ENCODE results near the gene GRAMD4. TPM values are rescaled to one million over a fixed set of nuclear protein-coding genes. Genes with fewer than 3 reads are reported as not detected.

Gene GRAMD4
- total and polyA plus RNA-seq, 12 donors, result 15.0 to 241 (median 79.4) TPM

DNA sequence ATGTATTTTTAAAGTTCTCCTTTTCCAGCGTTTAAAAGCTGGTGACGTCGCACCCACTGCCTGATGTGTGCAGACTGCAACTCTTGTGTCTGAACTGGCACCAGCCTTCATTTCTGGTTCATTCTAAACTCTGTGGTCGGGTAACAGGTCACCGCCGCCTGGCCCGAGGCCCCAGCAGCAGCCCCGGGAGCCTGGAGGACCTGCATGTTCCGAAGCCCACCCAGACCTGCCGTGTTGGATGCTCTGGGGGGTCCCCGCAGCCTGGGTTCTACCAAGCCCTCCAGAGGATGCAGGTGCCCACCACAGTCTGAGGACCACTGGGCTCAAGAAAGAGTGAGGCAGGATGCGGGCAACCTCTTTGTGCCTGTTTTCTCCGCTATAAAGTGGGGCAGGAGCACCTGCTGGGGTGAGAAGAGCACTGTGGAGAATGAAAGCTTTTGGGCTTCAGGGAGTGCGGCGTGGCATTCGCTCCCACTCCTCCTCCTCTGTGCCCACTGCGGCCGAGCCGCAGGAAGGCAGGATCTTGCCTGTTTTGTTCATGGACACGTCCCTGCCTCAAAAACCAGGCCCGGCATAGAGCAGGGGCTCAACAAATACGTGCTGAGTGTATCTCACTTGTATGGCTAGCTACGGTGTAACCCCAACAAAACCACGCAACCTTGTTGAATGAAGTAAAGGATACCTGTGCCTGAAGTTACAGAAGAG lies 77.8 kb downstream of the GRAMD4 start:
- H3K4me3 ChIP-seq, result no peak overlapping the region
- no peaks in the 10 kb centered on the region for H3K27me3 ChIP-seq
- no peak for DNase-seq
- no peaks in the 10 kb centered on the region for H3K4me1 ChIP-seq (replicated peaks in 1 of 2)
- H3K27ac ChIP-seq, result no peak overlapping the region
- intact Hi-C loops (cut with DNase I), result no loop called here
- 92 to 95% (median 93%) methylated on average over 14 to 24 of the region's 24 CpGs for WGBS, 4 donors
- H3K36me3 ChIP-seq (replicated peaks in 1 of 2), result peaks cover 0 to 79% of the 10 kb centered on the region in 2 donors
- no peaks in the 10 kb centered on the region for H3K9me3 ChIP-seq (replicated peaks in 1 of 3)
- TF ChIP-seq, protein P1, sequence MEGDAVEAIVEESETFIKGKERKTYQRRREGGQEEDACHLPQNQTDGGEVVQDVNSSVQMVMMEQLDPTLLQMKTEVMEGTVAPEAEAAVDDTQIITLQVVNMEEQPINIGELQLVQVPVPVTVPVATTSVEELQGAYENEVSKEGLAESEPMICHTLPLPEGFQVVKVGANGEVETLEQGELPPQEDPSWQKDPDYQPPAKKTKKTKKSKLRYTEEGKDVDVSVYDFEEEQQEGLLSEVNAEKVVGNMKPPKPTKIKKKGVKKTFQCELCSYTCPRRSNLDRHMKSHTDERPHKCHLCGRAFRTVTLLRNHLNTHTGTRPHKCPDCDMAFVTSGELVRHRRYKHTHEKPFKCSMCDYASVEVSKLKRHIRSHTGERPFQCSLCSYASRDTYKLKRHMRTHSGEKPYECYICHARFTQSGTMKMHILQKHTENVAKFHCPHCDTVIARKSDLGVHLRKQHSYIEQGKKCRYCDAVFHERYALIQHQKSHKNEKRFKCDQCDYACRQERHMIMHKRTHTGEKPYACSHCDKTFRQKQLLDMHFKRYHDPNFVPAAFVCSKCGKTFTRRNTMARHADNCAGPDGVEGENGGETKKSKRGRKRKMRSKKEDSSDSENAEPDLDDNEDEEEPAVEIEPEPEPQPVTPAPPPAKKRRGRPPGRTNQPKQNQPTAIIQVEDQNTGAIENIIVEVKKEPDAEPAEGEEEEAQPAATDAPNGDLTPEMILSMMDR (IDR thresholded peaks at IDR 0.05), result no peak
- TF ChIP-seq POLR2A (IDR thresholded peaks at IDR 0.05), result no peak

- Histone ChIP-seq H3K4me1 (replicated peaks in 1 of 2) (no peaks in the 10 kb centered on the region), H3K4me3 (no peak overlapping the region), H3K36me3 (replicated peaks in 1 of 2) (peaks cover 0 to 77% of the 10 kb centered on the region in 2 donors), H3K27ac (no peak overlapping the region), H3K9me3 (replicated peaks in 1 of 3) (no peaks in the 10 kb centered on the region), H3K27me3 (no peaks in the 10 kb centered on the region)
- TF ChIP-seq POLR2A (IDR thresholded peaks at IDR 0.05), result no peak
- TF ChIP-seq, protein P1 (IDR thresholded peaks at IDR 0.05), result no peak
- no peak for DNase-seq
- intact Hi-C loops (cut with DNase I), result no loop called here
- 89 to 92% (median 92%) methylated on average over 15 to 17 of the region's 17 CpGs for WGBS, 4 donors
Measured at GRCh38 chr22:46699091-46699490, 78.9 kb downstream of the GRAMD4 start.

- no peaks in the 10 kb centered on the region for H3K9me3 ChIP-seq (replicated peaks in 1 of 3)
- H3K27ac ChIP-seq, result no peak overlapping the region
- no peak for DNase-seq
- peaks cover 0 to 74% of the 10 kb centered on the region in 2 donors for H3K36me3 ChIP-seq (replicated peaks in 1 of 2)
- no peaks in the 10 kb centered on the region for H3K27me3 ChIP-seq
- TF ChIP-seq, protein P1 (IDR thresholded peaks at IDR 0.05), result no peak
- no peak for TF ChIP-seq POLR2A (IDR thresholded peaks at IDR 0.05)
- H3K4me3 ChIP-seq, result no peak overlapping the region
- 92 to 97% (median 95%) methylated on average over 25 to 33 of the region's 33 CpGs for WGBS, 4 donors
- H3K4me1 ChIP-seq (replicated peaks in 1 of 2), result no peaks in the 10 kb centered on the region
- intact Hi-C loops (cut with DNase I), result no loop called here
Measured at GRCh38 chr22:46701262-46701661, 81.1 kb downstream of the GRAMD4 start.

GRCh38 chr22:46703171-46703995 lies 83.2 kb downstream of the GRAMD4 start:
- no peak for DNase-seq
- Histone ChIP-seq H3K9me3 (replicated peaks in 1 of 3) (no peaks in the 10 kb centered on the region), H3K36me3 (replicated peaks in 1 of 2) (peaks cover 0 to 74% of the 10 kb centered on the region in 2 donors), H3K4me1 (replicated peaks in 1 of 2) (no peaks in the 10 kb centered on the region), H3K27me3 (no peaks in the 10 kb centered on the region), H3K27ac (no peak overlapping the region), H3K4me3 (no peak overlapping the region)
- TF ChIP-seq, protein P1 (IDR thresholded peaks at IDR 0.05), result no peak
- no peak for TF ChIP-seq POLR2A (IDR thresholded peaks at IDR 0.05)
- 89 to 99% (median 95%) methylated on average over 14 to 26 of the region's 26 CpGs for WGBS, 4 donors
- intact Hi-C loops (cut with DNase I), result no loop called here
